ENCODE measurements around the gene ANKS1A. TPM values are rescaled to one million over a fixed set of nuclear protein-coding genes. Genes with fewer than 3 reads are reported as not detected.

The ANKS1A gene
- total RNA-seq, 1 donor from 2014 or later = 48.1 TPM

- peaks cover 72% of the 10 kb centered on the region for H3K4me1 ChIP-seq
Measured at GRCh38 chr6:35043381-35044130, 154.5 kb downstream of the ANKS1A start.

GRCh38 chr6:35044145-35044745 lies 155.2 kb downstream of the ANKS1A start:
- H3K4me3 ChIP-seq = no peak overlapping the region

More at GRCh38 chr6:35043381-35044130, 154.5 kb downstream of the ANKS1A start:
- peaks cover 22% of the 10 kb centered on the region for H3K36me3 ChIP-seq
- no peaks in the 10 kb centered on the region for H3K9me3 ChIP-seq
- no peak for TF ChIP-seq CTCF (IDR thresholded peaks at IDR 0.05)
- no peak overlapping the region for H3K4me3 ChIP-seq
- DNase-seq (no peak), ATAC-seq (peak; percentile 20 to 41)
- intact Hi-C loops (cut with DNase I) = no loop called here
- peak overlapping the region; percentile 87 for H3K27ac ChIP-seq
- no peaks in the 10 kb centered on the region for H3K27me3 ChIP-seq (ENCODE audit: low read depth)

GRCh38 chr6:35044761-35045421 lies 155.8 kb downstream of the ANKS1A start:
- intact Hi-C loops (cut with DNase I) = no loop called here
- Histone ChIP-seq H3K4me1 (peaks cover 86% of the 10 kb centered on the region), H3K27ac (peak overlapping the region; percentile 87), H3K4me3 (no peak overlapping the region), H3K36me3 (peaks cover 22% of the 10 kb centered on the region), H3K27me3 (ENCODE audit: low read depth) (no peaks in the 10 kb centered on the region), H3K9me3 (no peaks in the 10 kb centered on the region)
- ATAC-seq = peak; percentile 2 to 14
- no peak for TF ChIP-seq CTCF (IDR thresholded peaks at IDR 0.05)
- DNase-seq = no peak

More at GRCh38 chr6:35044145-35044745, 155.2 kb downstream of the ANKS1A start:
- H3K27ac ChIP-seq = peak overlapping the region; percentile 87
- H3K27me3 ChIP-seq (ENCODE audit: low read depth) = no peaks in the 10 kb centered on the region
- ATAC-seq (peak; percentile 64 to 72), DNase-seq (no peak)
- H3K9me3 ChIP-seq = no peaks in the 10 kb centered on the region
- H3K36me3 ChIP-seq = peaks cover 22% of the 10 kb centered on the region
- intact Hi-C loops (cut with DNase I) = no loop called here
- peaks cover 79% of the 10 kb centered on the region for H3K4me1 ChIP-seq
- no peak for TF ChIP-seq CTCF (IDR thresholded peaks at IDR 0.05)

GRCh38 chr6:35046103-35046502 lies 157.0 kb downstream of the ANKS1A start:
- Histone ChIP-seq H3K27ac (peak overlapping the region; percentile 87), H3K4me3 (no peak overlapping the region), H3K36me3 (peaks cover 17% of the 10 kb centered on the region), H3K9me3 (no peaks in the 10 kb centered on the region), H3K27me3 (ENCODE audit: low read depth) (no peaks in the 10 kb centered on the region), H3K4me1 (peaks cover 93% of the 10 kb centered on the region)
- intact Hi-C loops (cut with DNase I) = no loop called here
- DNase-seq (no peak), ATAC-seq (no peak)
- no peak for TF ChIP-seq CTCF (IDR thresholded peaks at IDR 0.05)

GRCh38 chr6:35046862-35047261 lies 157.8 kb downstream of the ANKS1A start:
- H3K4me1 ChIP-seq = peaks cover 86% of the 10 kb centered on the region
- DNase-seq (no peak), ATAC-seq (no peak)
- H3K9me3 ChIP-seq = no peaks in the 10 kb centered on the region
- peaks cover 18% of the 10 kb centered on the region for H3K36me3 ChIP-seq
- TF ChIP-seq CTCF (IDR thresholded peaks at IDR 0.05) = no peak
- intact Hi-C loops (cut with DNase I) = no loop called here
- no peak overlapping the region for H3K4me3 ChIP-seq
- no peaks in the 10 kb centered on the region for H3K27me3 ChIP-seq (ENCODE audit: low read depth)
- peak overlapping the region; percentile 87 for H3K27ac ChIP-seq
